ENCODE data around the gene WARS2.

GRCh38 chr1:119001181-119002027 lies 139.0 kb downstream of the WARS2 start:
- no peak for TF ChIP-seq SIN3A (IDR thresholded peaks at IDR 0.05; ENCODE audit: borderline replicate concordance, insufficient read depth, low read length)
- no peak for TF ChIP-seq POLR2AphosphoS5 (IDR thresholded peaks at IDR 0.05; ENCODE audit: low read depth, low read length)
